Lung (tissue), 12 donors: ENCODE data around the gene TRANK1. TPM values are rescaled to one million over a fixed set of nuclear protein-coding genes. Genes with fewer than 3 reads are reported as not detected.

ENCODE experiments used
- ATAC-seq: fragments of 200-7000 bp; cut with Tn5 transposase; one replicate; pipeline ENCODE4 v1.9.1; 2020; ENCODE audit warnings: moderate number of reproducible peaks; ENCODE audit not compliant: insufficient read depth, low FRiP score
- DNase-seq, 3 donors: peaks; one replicate each; pipeline ENCODE4 v3.0.0-alpha.2; 2013 to 2017
- H3K27ac ChIP-seq, 2 donors: one replicate each; pipeline ENCODE4 v1.5.1; 2013; ENCODE audit warnings: mild to moderate bottlenecking in 2 of 2, moderate library complexity in 2 of 2, control low read depth in 1 of 2, inconsistent platforms in 1 of 2, low read depth in 1 of 2, low read length in 1 of 2
- H3K27me3 ChIP-seq, 3 donors: one replicate each; pipeline ENCODE4 v1.5.1; 2013; ENCODE audit warnings: low read length in 2 of 3; ENCODE audit not compliant: control insufficient read depth in 3 of 3, insufficient read depth in 3 of 3
- H3K36me3 ChIP-seq, 4 donors: one replicate each; pipeline ENCODE4 v1.5.1; 2013; ENCODE audit warnings: low read length in 4 of 4, mild to moderate bottlenecking in 1 of 4, moderate library complexity in 1 of 4; ENCODE audit not compliant: control insufficient read depth in 4 of 4, insufficient read depth in 4 of 4
- H3K4me1 ChIP-seq, 5 donors: one replicate each; pipeline ENCODE4 v1.5.1; 2013; ENCODE audit warnings: low read length in 5 of 5, mild to moderate bottlenecking in 2 of 5, moderate library complexity in 1 of 5; ENCODE audit not compliant: control insufficient read depth in 5 of 5, insufficient read depth in 5 of 5
- H3K4me3 ChIP-seq: one replicate; pipeline ENCODE4 v1.5.1; 2013; ENCODE audit warnings: mild to moderate bottlenecking, control low read depth, moderate library complexity
- H3K9ac ChIP-seq, 2 donors: one replicate each; pipeline ENCODE4 v1.5.1; 2013; ENCODE audit warnings: low read length in 2 of 2, control low read depth in 1 of 2; ENCODE audit not compliant: insufficient read depth in 1 of 2
- H3K9me3 ChIP-seq, 4 donors: one replicate each; pipeline ENCODE4 v1.5.1; 2013; ENCODE audit warnings: low read length in 3 of 4, mild to moderate bottlenecking in 1 of 4, moderate library complexity in 1 of 4; ENCODE audit not compliant: control insufficient read depth in 4 of 4, insufficient read depth in 3 of 4
- CTCF ChIP-seq: IDR thresholded peaks from 2 replicates; pipeline ENCODE4 v1.5.1; 2012; ENCODE audit warnings: mild to moderate bottlenecking; ENCODE audit errors: control extremely low read depth, extremely low read depth
- WGBS, 2 donors: extraction: QIAGEN DNeasy Blood & Tissue Kit; methylation state at CpG; one replicate each; pipeline ENCODE4 v1.1.7; 2013; 5-methylcytosine and 5-hydroxymethylcytosine counted together
- polyA plus RNA-seq, 2 donors: library from polyadenylated mRNA; stranded (reverse); fragments of 200-250 nt; gene quantifications; one replicate each; pipeline ENCODE4 v1.2.1, GENCODE V29; 2013
- total RNA-seq, 2 donors: library from RNA; depleted of rRNA in 1 of 2; stranded (reverse); fragments of >200 nt in 1 of 2; gene quantifications; one replicate each; pipeline ENCODE4 v1.2.1, GENCODE V29; 2014 to 2021
- donor health status: control.
- donor health status: control.
- donor health status: Bipolar disorder and iron deficiency.
- donor health status: healthy.
- donor health status: DM: yes; HTN: yes; CAD: no.

The TRANK1 gene
- total and polyA plus RNA-seq, 4 donors: 4.3 to 34.3 (median 15.1) TPM

- Histone ChIP-seq H3K9ac (peak overlapping the region in 1 of 2 donors; percentile 37), H3K27me3 (no peaks in the 10 kb centered on the region), H3K27ac (no peak overlapping the region), H3K9me3 (peaks cover 0 to 3% (median 0%) of the 10 kb centered on the region in 4 donors), H3K4me3 (no peak overlapping the region), H3K36me3 (no peaks in the 10 kb centered on the region), H3K4me1 (peaks cover 0 to 8% (median 4%) of the 10 kb centered on the region in 5 donors)
- DNase-seq (no peak), ATAC-seq (no peak)
- 20 to 43% methylated on average over 2 of the region's 2 CpGs for WGBS, 2 donors
- TF ChIP-seq CTCF: no peak
Observed at GRCh38 chr3:36924744-36925521, 19.9 kb downstream of the TRANK1 start.

GRCh38 chr3:36923981-36924743 lies 20.7 kb downstream of the TRANK1 start:
- Histone ChIP-seq H3K36me3 (no peaks in the 10 kb centered on the region), H3K9me3 (peaks cover 0 to 3% (median 0%) of the 10 kb centered on the region in 4 donors), H3K4me1 (peaks cover 0 to 8% (median 4%) of the 10 kb centered on the region in 5 donors), H3K27ac (no peak overlapping the region), H3K9ac (peak overlapping the region in 1 of 2 donors; percentile 37), H3K4me3 (no peak overlapping the region), H3K27me3 (no peaks in the 10 kb centered on the region)
- WGBS, 2 donors: 58 to 69% methylated on average over 11 of the region's 11 CpGs
- TF ChIP-seq CTCF: no peak
- ATAC-seq: no peak
- no peak for DNase-seq

- Histone ChIP-seq H3K27me3 (no peaks in the 10 kb centered on the region), H3K9ac (no peak overlapping the region), H3K27ac (no peak overlapping the region), H3K9me3 (peaks cover 0 to 3% (median 0%) of the 10 kb centered on the region in 4 donors), H3K36me3 (no peaks in the 10 kb centered on the region), H3K4me3 (no peak overlapping the region), H3K4me1 (peaks cover 0 to 8% (median 4%) of the 10 kb centered on the region in 5 donors)
- no peak for ATAC-seq
- WGBS, 2 donors: 42 to 72% methylated on average over 6 of the region's 6 CpGs
- DNase-seq: no peak
- no peak for TF ChIP-seq CTCF
Observed at GRCh38 chr3:36923523-36923943, 21.3 kb downstream of the TRANK1 start.
